GM18505 (cell line): ENCODE measurements around the gene ITGB2.

ENCODE experiments used
- ATAC-seq: cut with Tn5 transposase; IDR thresholded peaks from one replicate; pipeline ENCODE4 v1.9.1; 2021; ENCODE audit not compliant: unreplicated experiment
- POLR2A ChIP-seq: IDR thresholded peaks from 4 replicates; pipeline ENCODE4 v1.6.1; 2011; ENCODE audit warnings: borderline replicate concordance; ENCODE audit not compliant: insufficient read depth, insufficient read length; ENCODE audit errors: extremely low read depth

ITGB2 gene

GRCh38 chr21:44901391-44902074 lies 19.2 kb downstream of the ITGB2 start:
- ATAC-seq = no peak
- no peak for TF ChIP-seq POLR2A

GRCh38 chr21:44900559-44901251 lies 20.0 kb downstream of the ITGB2 start:
- ATAC-seq = no peak

GRCh38 chr21:44899768-44900558 lies 20.7 kb downstream of the ITGB2 start:
- no peak for ATAC-seq
- no peak for TF ChIP-seq POLR2A

More at GRCh38 chr21:44900559-44901251, 20.0 kb downstream of the ITGB2 start:
- no peak for TF ChIP-seq POLR2A

GRCh38 chr21:44898851-44899767 lies 21.6 kb downstream of the ITGB2 start:
- no peak for ATAC-seq
- TF ChIP-seq POLR2A = no peak

- ATAC-seq = no peak
- TF ChIP-seq POLR2A = no peak
Observed at GRCh38 chr21:44898011-44898488, 22.6 kb downstream of the ITGB2 start.

GRCh38 chr21:44897326-44898010 lies 23.2 kb downstream of the ITGB2 start:
- no peak for ATAC-seq
- TF ChIP-seq POLR2A = no peak

- no peak for TF ChIP-seq POLR2A
- no peak for ATAC-seq
Observed at GRCh38 chr21:44896561-44897286, 24.0 kb downstream of the ITGB2 start.

GRCh38 chr21:44895859-44896258 lies 24.8 kb downstream of the ITGB2 start:
- TF ChIP-seq POLR2A = no peak
- no peak for ATAC-seq

- no peak for ATAC-seq
- TF ChIP-seq POLR2A = no peak
Observed at GRCh38 chr21:44894687-44895302, 25.9 kb downstream of the ITGB2 start.

- no peak for TF ChIP-seq POLR2A
- ATAC-seq = no peak
Observed at GRCh38 chr21:44893948-44894656, 26.6 kb downstream of the ITGB2 start.

GRCh38 chr21:44893278-44893556 lies 27.5 kb downstream of the ITGB2 start:
- no peak for ATAC-seq
- no peak for TF ChIP-seq POLR2A
